Measurements from ENCODE around the gene PID1.

- no peak for TF ChIP-seq CTCF (IDR thresholded peaks at IDR 0.05; ENCODE audit: low read depth, low read length)
- no peak for TF ChIP-seq POLR2A (IDR thresholded peaks at IDR 0.05; ENCODE audit: extremely low read depth, insufficient read length)
Observed at GRCh38 chr2:229111744-229112143, 159.3 kb downstream of the PID1 start.

All from NB4 (cell line).